Hepatocyte (in vitro differentiated cells): ENCODE data around the gene RNF212B. TPM values are rescaled to one million over a fixed set of nuclear protein-coding genes. Genes with fewer than 3 reads are reported as not detected.
A peak's percentile ranks its signal among the peaks of the same experiment; 100 is the strongest.

Experiments used
- DNase-seq: peaks from one replicate; pipeline ENCODE4 v3.0.0-alpha.2; 2016; ENCODE audit warnings: low spot score
- H2AFZ ChIP-seq: fragments of 200-600 bp; sonication (generic); 2 replicates; pipeline ENCODE4 v1.6.0; 2016; ENCODE audit warnings: antibody characterized with exemption, mild to moderate bottlenecking
- H3K27ac ChIP-seq: fragments of 200-600 bp; sonication (generic); 2 replicates; pipeline ENCODE4 v1.5.1; 2016; ENCODE audit warnings: mild to moderate bottlenecking
- H3K27me3 ChIP-seq: fragments of 200-600 bp; sonication (generic); 2 replicates; pipeline ENCODE4 v1.6.1; 2016
- H3K36me3 ChIP-seq: fragments of 200-600 bp; sonication (generic); replicated peaks from 2 replicates; pipeline ENCODE4 v1.5.1; 2016; ENCODE audit warnings: low read depth; ENCODE audit not compliant: insufficient read depth
- H3K4me1 ChIP-seq: fragments of 200-600 bp; sonication (generic); 2 replicates; pipeline ENCODE4 v1.5.1; 2016; ENCODE audit warnings: mild to moderate bottlenecking, moderate library complexity; ENCODE audit not compliant: insufficient read depth
- H3K4me2 ChIP-seq: fragments of 200-600 bp; sonication (generic); 2 replicates; pipeline ENCODE4 v1.6.0; 2016
- H3K4me3 ChIP-seq: fragments of 200-600 bp; sonication (generic); 2 replicates; pipeline ENCODE4 v1.5.1; 2016; ENCODE audit warnings: mild to moderate bottlenecking
- H3K79me2 ChIP-seq: fragments of 200-600 bp; sonication (generic); 2 replicates; pipeline ENCODE4 v1.6.0; 2017; ENCODE audit warnings: mild to moderate bottlenecking
- H3K9me2 ChIP-seq: fragments of 200-600 bp; sonication (generic); replicated peaks from 2 replicates; pipeline ENCODE4 v1.6.0; 2017; ENCODE audit warnings: mild to moderate bottlenecking; ENCODE audit not compliant: insufficient read depth
- H3K9me3 ChIP-seq: fragments of 200-600 bp; sonication (generic); 2 replicates; pipeline ENCODE4 v1.5.1; 2016; ENCODE audit warnings: low read depth, mild to moderate bottlenecking
- H4K20me1 ChIP-seq: fragments of 200-600 bp; sonication (generic); 2 replicates; pipeline ENCODE4 v1.6.0; 2016; ENCODE audit warnings: mild to moderate bottlenecking; ENCODE audit not compliant: insufficient read depth, poor library complexity, severe bottlenecking
- EZH2 ChIP-seq: fragments of 200-600 bp; sonication (generic); IDR thresholded peaks from 2 replicates; pipeline ENCODE4 v1.6.1; 2016; ENCODE audit warnings: antibody characterized with exemption, mild to moderate bottlenecking, borderline replicate concordance
- EZH2phosphoT487 ChIP-seq: fragments of 200-600 bp; sonication (generic); IDR thresholded peaks from one replicate; pipeline ENCODE4 v1.6.1; 2018; ENCODE audit warnings: antibody characterized with exemption, mild to moderate bottlenecking, low read depth, moderate library complexity; ENCODE audit not compliant: unreplicated experiment, severe bottlenecking
- whole genome bisulfite sequencing: methylation state at CpG from one replicate; pipeline ENCODE4 v1.1.6; 2016; ENCODE audit warnings: low lambda C conversion rate; ENCODE audit errors: missing lambda C conversion rate; 5-methylcytosine and 5-hydroxymethylcytosine counted together
- polyA plus RNA-seq: library from polyadenylated mRNA; unstranded; fragments of >200 nt; fragmentation: Nextera tagmentation; extraction: Ambion mirVana; gene quantifications from 2 replicates; pipeline ENCODE4 v1.2.1, GENCODE V29; 2016
- total RNA-seq: library from RNA; depleted of rRNA; stranded (reverse); fragments of >200 nt; gene quantifications from 2 replicates; pipeline ENCODE4 v1.2.3, GENCODE V29; 2014
- TF ChIP-seq, protein P1 (sequence below): fragments of 200-600 bp; sonication (generic); IDR thresholded peaks from 2 replicates; pipeline ENCODE4 v1.5.1; 2016; ENCODE audit warnings: antibody characterized with exemption, mild to moderate bottlenecking; ENCODE audit not compliant: poor library complexity

RNF212B gene
- total and polyA plus RNA-seq, 2 experiments from 2014 or later, result 0.17 TPM; not detected in 1

DNA sequence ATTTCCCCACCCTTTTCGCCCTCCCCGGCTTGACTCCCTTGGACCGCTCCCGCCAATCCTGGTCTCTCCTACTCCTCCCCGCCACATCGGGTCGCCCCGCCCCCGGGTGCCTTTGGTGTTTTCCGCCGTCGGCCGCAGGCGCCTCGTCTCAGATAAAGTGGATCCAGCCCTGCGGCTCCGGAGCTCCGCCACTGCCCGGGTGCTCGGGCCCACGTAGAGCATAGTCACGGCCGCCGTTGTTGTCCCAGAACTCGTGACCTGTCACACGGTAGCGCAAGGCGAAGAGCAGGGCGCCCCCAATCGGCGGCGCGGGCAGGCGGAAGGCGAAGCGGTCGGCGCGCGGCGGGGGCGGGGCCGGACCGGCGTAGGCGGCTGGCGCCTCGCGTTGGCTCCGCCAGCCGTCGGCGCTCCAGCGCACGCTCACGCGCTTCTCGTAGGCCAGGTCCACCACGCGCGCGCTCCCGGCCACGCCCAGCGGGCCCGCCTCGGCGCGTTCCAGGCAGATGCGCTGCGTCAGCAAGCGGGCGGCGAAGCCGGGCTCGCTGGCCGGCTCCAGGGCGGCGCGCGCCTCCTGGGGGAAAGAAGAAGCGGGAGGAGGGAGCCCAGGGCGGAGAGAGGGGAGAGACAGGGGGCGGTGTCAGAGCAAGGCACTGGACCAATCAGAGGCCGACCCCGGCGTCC is 63.7 kb downstream of the RNF212B start:
- TF ChIP-seq EZH2phosphoT487 (no peak), EZH2 (no peak)
- TF ChIP-seq, protein P1, sequence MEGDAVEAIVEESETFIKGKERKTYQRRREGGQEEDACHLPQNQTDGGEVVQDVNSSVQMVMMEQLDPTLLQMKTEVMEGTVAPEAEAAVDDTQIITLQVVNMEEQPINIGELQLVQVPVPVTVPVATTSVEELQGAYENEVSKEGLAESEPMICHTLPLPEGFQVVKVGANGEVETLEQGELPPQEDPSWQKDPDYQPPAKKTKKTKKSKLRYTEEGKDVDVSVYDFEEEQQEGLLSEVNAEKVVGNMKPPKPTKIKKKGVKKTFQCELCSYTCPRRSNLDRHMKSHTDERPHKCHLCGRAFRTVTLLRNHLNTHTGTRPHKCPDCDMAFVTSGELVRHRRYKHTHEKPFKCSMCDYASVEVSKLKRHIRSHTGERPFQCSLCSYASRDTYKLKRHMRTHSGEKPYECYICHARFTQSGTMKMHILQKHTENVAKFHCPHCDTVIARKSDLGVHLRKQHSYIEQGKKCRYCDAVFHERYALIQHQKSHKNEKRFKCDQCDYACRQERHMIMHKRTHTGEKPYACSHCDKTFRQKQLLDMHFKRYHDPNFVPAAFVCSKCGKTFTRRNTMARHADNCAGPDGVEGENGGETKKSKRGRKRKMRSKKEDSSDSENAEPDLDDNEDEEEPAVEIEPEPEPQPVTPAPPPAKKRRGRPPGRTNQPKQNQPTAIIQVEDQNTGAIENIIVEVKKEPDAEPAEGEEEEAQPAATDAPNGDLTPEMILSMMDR, result peak; percentile 81
- Histone ChIP-seq H2AFZ (no peak overlapping the region), H3K9me2 (no peaks in the 10 kb centered on the region), H3K36me3 (no peaks in the 10 kb centered on the region), H3K27me3 (no peaks in the 10 kb centered on the region), H3K79me2 (peaks cover 13% of the 10 kb centered on the region), H3K27ac (peak overlapping the region; percentile 98), H3K4me3 (peak overlapping the region; percentile 75), H3K9me3 (no peaks in the 10 kb centered on the region), H4K20me1 (no peaks in the 10 kb centered on the region), H3K4me2 (peak overlapping the region; percentile 88), H3K4me1 (peaks cover 23% of the 10 kb centered on the region)
- DNase-seq, result peak; percentile 100
- WGBS, result under 1% methylated on average over 81 of the region's 87 CpGs

DNA sequence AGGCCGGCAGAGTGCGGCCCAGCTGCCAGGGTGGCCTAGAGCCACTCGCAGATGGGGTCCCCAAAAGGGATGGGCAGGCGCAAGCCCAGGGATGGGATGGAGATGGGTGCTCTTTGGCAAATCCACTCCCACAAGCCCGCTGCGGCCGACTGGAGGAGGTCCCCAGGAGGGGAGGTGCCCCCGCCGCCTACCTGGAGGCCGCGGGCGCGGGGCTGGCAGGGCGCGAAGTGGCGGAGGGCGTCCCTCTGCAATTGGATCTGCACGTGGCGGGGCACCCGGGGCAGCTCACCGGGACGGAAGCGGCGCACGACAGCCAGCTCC is 64.2 kb downstream of the RNF212B start:
- H3K9me3 ChIP-seq, result no peaks in the 10 kb centered on the region
- H3K27me3 ChIP-seq, result no peaks in the 10 kb centered on the region
- TF ChIP-seq EZH2phosphoT487 (no peak), EZH2 (no peak)
- TF ChIP-seq, protein P1, result no peak
- H3K27ac ChIP-seq, result peak overlapping the region; percentile 90
- H4K20me1 ChIP-seq, result no peaks in the 10 kb centered on the region
- H3K4me1 ChIP-seq, result peaks cover 23% of the 10 kb centered on the region
- H3K4me2 ChIP-seq, result peak overlapping the region; percentile 88
- WGBS, result under 1% methylated on average over 24 of the region's 25 CpGs
- peak overlapping the region; percentile 57 for H3K4me3 ChIP-seq
- no peaks in the 10 kb centered on the region for H3K9me2 ChIP-seq
- H2AFZ ChIP-seq, result peak overlapping the region; percentile 73
- DNase-seq, result no peak
- H3K36me3 ChIP-seq, result no peaks in the 10 kb centered on the region
- H3K79me2 ChIP-seq, result peaks cover 15% of the 10 kb centered on the region

DNA sequence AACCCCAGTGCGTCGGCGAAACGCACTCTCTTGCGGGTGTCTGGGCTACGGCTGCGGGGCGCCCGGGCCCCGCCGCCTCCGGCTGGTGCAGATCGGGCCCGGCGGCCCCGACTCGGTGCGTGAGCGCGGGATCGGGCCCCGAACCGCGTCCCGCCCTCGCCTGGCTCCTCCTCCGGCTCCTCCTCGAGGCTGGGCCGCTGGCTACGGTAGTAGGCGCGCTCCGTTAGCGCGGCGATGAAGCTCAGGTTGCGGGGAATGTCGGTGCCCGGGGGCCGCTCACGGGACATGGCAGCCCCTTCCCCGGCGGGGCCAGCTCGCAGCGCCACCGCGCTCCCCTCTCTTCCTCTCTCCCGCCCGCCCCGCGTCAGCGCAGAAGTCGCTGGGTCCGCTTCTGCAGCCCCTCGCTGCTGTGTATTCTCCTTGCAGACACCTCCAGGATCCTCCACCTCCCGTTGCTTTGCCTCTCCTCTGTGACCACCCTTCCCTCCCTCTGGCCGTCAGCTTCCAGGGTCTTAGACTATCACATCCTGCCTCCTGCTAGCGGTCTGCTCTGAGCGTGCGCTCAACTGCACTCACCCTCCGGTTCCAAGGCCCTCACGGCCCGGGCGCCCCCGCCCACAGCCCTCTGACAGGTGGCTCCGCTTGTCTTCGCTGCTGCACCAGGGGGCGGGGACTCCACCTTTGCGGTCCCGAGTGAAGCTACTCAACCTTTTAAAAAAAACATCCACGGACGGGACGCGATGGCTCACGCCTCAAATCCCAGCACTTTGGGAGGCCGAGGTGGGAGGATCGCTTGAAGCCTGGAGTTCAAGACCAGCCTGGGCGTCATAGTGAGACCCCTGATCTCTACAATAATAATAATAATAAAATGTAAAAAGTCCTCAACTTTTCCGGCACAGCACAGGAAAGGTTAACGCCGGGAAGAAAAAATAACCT is 64.8 kb downstream of the RNF212B start, which contains the start of gene PPP1R3E:
TSS of gene PPP1R3E (minus strand) at position 570 of the 936 bp plus-strand sequence. CDS start at position 287, 283 bp downstream.
- H3K36me3 ChIP-seq, result no peaks in the 10 kb centered on the region
- WGBS, result 7% methylated on average over 54 of the region's 81 CpGs
- H3K9me3 ChIP-seq, result no peaks in the 10 kb centered on the region
- peak; percentile 85 for DNase-seq
- peak within 1 kb of the TSS; percentile 73 for H2AFZ ChIP-seq
- peaks cover 25% of the 10 kb centered on the region for H3K4me1 ChIP-seq
- H3K4me3 ChIP-seq, result peak within 1 kb of the TSS; percentile 57
- H3K4me2 ChIP-seq, result peak within 1 kb of the TSS; percentile 88
- no peaks in the 10 kb centered on the region for H4K20me1 ChIP-seq
- H3K9me2 ChIP-seq, result no peaks in the 10 kb centered on the region
- peaks cover 21% of the 10 kb centered on the region for H3K79me2 ChIP-seq
- no peak for TF ChIP-seq EZH2
- no peaks in the 10 kb centered on the region for H3K27me3 ChIP-seq
- H3K27ac ChIP-seq, result peak within 1 kb of the TSS; percentile 90
